GM18868 (cell line): ENCODE data around the gene CYP4F11.
"Not testable (repeated sequence)": the region's sequence is repeated elsewhere in the genome, so short reads cannot be mapped to it uniquely, and the experiment has no call there.

ENCODE experiments used
- ATAC-seq: cut with Tn5 transposase; IDR thresholded peaks from one replicate; pipeline ENCODE4 v1.9.1; 2021; ENCODE audit warnings: mild to moderate bottlenecking, moderate library complexity; ENCODE audit not compliant: unreplicated experiment

Gene CYP4F11, protein sequence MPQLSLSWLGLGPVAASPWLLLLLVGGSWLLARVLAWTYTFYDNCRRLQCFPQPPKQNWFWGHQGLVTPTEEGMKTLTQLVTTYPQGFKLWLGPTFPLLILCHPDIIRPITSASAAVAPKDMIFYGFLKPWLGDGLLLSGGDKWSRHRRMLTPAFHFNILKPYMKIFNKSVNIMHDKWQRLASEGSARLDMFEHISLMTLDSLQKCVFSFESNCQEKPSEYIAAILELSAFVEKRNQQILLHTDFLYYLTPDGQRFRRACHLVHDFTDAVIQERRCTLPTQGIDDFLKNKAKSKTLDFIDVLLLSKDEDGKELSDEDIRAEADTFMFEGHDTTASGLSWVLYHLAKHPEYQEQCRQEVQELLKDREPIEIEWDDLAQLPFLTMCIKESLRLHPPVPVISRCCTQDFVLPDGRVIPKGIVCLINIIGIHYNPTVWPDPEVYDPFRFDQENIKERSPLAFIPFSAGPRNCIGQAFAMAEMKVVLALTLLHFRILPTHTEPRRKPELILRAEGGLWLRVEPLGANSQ

DNA sequence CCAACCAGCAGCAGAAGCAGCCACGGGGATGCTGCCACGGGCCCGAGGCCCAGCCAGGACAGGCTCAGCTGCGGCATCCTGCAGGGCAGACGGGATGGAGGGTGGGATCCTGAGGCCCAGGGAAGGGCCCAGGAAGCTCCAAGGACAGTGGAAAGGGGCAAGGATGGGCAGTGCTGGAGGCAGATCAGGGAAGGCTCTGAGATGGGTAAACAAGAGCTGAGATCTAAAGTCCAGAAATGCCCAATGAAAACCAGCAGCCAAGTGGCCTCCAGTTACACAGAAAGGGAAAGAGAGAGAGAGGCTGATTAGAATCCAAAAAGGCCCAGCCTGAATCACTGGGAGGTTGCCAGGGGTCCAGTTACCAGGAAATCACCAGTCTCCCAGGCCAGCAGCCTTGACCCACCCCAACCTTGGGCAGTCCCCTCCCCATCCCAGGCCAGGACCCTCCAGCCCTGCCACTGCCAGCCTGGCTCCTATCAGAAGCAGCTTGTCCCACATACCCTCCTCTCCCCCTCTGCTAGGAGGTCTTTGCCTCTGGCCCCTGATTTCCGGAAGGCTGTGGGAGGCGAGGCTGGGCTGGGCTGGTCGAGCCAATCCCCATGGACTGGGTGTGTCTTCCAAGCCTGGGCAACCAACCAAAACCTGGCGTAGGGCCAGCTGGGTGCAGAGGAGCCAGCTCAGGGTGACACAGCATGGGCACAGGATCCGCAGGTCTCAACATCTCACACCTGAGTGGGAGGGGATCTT is at the start of gene CYP4F11:
CYP4F11 (minus strand) TSS at position 198 of the 747 bp plus-strand sequence; CDS start at position 77, 121 bp downstream.
- no peak for ATAC-seq

GRCh38 chr19:15979293-15979692 is 45.0 kb upstream of the CYP4F11 start:
- ATAC-seq, result no peak

- no peak for ATAC-seq
Observed at GRCh38 chr19:15977690-15978089, 43.4 kb upstream of the CYP4F11 start.

DNA sequence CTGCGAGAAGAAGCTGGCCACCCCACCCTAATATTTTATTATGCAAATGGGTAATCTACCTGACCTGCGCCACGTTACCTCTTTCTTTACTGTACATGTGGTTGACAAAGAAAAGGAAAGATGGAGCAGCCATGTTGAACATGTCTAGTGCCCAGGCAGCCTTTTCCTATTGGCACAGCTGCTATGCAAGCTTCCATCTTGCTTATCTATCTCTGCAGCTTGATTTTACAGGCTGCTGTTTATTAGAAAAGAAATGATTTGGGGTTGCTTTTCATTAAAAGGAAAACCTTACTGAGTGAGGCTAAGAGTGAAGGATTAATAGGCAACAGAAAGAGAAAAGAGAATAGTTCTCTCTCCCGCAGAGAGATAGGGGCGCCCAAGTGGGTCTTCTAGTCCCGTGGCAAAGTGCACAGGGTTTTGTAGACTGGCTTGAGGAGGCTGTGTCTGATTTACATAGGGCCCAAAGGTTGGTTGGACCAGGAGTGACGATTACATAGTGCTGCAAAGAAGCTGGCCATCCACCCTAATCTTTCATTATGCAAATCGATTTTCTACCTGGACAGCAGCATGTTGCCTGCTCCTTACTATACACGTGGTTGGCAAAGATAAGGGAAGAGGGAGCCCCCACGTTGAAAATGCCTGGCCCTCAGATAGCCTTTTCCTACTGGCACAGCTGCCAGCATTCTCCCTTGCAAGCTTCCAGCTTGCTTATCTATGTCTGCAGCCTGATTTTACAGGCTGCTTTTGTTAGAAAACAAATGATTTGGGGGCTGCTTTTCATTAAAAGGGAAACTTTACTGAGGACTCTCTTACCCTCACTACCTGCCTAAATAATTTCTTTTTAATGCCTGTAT is 42.7 kb upstream of the CYP4F11 start:
- no peak for ATAC-seq

DNA sequence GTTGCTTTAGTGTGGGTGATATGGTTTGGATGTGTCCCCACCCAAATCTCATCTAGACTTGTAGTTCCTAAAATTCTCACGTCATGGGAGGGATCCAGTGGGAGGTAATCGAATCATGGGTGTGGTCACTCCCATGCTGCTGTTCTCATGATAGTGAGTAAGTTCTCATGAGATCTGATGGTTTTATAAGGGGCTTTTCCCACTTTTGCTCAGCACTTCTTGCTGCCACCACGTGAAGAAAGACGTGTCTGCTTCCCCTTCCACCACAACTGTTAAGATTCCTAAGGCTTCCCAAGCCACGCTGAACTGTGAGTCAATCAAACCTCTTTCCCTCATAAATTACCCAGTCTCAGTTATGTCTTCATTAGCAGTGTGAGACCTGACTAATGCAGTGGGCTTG is 40.5 kb upstream of the CYP4F11 start:
- no peak for ATAC-seq

GRCh38 chr19:15972043-15972442 is 37.7 kb upstream of the CYP4F11 start:
- not testable (repeated sequence) for ATAC-seq

GRCh38 chr19:15971224-15971780 is 37.0 kb upstream of the CYP4F11 start:
- ATAC-seq, result no peak

DNA sequence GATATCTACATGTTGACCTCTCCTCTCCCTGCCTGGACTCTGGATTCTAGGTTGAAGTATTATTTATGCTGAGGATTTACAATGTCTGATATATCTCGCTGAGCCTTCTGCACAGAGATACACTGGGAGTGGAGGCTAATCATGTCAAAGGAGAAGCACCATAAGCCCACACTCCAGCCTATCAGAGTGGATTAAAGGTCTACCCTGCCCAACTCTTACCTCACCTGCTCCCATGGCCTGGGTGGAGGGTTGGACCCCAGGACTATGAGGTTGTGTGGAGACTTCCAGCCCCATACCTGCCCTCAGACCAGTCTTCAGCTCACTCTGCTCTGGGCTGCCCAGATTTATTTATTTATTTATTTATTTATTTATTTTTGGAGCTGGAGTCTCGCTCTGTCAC is 29.9 kb upstream of the CYP4F11 start:
- ATAC-seq, result no peak

DNA sequence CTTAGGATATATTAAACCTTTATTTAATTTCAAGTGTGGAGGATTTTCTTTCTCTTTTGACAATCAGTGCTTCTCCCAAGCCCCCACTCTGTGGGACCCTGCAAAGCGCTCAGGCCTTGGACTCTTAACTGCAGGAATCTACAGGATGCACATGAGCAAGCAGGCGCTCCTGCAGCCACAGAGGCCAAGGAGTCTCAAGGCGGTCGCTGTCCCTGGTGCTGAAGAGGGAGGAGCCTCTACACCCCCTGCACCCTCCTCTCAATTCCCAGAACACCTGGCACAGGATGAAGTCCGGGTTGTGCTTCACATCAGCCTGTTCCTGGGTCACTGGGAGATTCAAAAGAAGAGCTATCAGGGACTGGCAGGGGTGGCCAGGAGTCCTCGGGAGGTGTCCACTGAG is 28.0 kb upstream of the CYP4F11 start:
- ATAC-seq, result no peak

DNA sequence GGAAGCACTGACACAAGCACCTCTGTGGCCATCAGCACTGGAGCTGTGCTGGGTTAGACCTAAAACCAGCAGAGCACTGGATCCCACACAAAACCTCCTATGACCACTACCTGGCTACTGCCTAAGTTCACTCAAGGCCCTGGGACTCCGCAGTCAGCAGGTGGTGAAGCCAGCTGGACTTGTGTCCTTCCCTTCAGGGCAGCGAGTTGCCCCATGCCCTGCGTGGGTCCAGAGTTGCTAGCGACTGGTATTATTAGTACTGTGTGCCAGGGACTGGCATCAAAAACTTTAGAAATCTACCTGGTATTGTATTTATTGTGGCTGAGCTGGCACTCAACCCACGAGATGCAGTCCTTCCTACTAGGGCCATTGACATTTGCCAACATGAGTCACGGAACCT is 20.5 kb upstream of the CYP4F11 start:
- ATAC-seq, result no peak

DNA sequence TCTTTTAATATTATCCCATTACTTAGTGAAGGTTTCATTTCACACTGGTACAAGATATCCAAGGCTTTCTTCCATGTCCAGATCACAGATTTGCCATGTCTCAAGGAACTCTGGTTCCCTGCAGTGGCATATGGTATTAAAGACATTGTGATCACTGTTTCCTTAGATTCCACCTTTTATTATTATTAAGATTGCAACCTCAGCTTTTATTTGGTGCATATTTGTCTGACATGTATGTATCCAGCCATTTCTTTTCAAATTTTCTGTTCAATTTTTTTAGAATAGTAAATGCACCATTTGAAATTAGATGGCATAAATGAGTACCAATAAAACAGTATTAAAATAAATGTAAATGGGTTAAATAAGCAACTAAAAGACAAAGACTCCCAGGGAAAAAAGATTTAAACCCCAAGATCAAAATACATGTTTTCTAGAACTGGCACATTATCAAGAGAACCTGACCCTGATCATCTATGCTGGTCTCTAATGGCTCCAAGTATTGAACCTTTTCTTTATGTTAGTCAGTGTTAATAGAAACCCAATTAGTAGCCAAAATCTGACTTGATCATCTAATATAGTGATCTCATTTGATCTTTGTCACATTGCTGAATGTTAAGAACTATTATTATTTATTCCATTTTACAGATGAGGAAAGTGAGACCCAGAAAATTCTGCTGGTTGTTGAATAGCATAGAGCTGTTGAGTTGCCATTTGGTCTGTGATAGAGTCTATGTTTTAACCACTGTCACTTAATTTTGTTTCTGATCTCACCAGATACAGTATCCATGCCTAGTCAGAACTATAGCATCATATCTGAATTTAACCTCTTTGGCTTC is 14.1 kb upstream of the CYP4F11 start, which contains the start of gene OR10H4:
OR10H4 (plus strand) TSS at position 786 of the 836 bp plus-strand sequence; CDS start at position 786, 0 bp downstream.
- no peak for ATAC-seq

- no peak for ATAC-seq
Observed at GRCh38 chr19:15945301-15945700, 11.0 kb upstream of the CYP4F11 start.

DNA sequence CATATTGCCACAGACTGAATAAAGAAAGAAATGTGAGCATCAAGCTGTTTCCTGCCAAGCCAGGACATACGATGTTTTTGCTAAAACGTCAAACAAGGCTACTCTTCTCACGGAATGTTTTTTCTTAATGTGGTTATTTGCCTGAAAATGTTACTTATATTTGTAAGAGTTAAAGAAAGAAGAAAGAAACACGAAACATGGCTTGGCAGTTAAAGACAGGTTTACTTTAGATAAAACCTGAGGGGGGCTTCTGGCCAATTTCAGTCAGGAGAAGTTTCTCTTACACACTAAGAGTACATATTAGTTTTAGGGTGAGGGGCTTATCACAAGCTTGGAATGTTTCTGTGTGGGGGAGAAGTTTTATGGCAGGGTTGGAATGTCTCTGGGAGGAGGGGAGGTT is 10.1 kb upstream of the CYP4F11 start:
- no peak for ATAC-seq

DNA sequence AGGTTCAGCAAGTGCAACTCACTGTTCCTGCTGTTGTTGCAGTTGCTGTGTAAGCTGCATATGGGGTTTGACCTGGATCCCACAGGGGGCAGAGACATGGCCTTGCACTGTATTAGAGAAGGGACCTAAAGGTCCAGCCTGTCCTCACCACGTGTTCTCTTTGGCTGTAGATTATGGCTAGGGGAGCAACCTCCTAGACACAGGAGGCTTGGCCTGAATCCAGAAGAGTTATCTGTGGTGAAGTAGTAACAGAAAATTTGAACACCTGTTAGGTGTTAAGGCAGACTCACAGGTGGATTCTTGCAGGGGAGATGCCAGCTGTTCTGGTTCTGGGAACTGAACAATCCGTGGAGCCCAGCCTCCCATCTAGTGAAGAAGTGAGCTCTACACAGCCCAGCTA is 3.4 kb upstream of the CYP4F11 start:
- ATAC-seq, result no peak

DNA sequence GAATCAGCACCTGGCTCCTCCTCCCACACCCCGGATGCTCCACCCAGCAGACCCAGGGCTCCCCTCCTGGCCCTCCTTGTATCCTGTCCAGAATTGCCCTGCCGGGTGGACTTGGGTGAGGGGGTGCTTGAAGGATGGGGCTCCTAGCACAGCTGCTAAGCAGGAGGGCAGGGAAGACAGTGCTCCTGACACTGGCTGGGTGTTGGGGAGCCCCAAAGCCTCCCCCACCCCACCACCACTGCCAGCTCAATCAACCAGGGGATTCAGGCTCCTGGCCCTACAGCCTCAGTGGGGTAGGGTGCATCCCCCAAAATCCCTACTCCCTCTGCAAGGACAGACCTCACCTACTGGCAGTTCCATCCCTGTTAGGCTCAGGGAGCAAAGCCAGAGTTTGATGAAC is 2.6 kb upstream of the CYP4F11 start:
- no peak for ATAC-seq

GRCh38 chr19:15936173-15936572 is 1.8 kb upstream of the CYP4F11 start:
- no peak for ATAC-seq

DNA sequence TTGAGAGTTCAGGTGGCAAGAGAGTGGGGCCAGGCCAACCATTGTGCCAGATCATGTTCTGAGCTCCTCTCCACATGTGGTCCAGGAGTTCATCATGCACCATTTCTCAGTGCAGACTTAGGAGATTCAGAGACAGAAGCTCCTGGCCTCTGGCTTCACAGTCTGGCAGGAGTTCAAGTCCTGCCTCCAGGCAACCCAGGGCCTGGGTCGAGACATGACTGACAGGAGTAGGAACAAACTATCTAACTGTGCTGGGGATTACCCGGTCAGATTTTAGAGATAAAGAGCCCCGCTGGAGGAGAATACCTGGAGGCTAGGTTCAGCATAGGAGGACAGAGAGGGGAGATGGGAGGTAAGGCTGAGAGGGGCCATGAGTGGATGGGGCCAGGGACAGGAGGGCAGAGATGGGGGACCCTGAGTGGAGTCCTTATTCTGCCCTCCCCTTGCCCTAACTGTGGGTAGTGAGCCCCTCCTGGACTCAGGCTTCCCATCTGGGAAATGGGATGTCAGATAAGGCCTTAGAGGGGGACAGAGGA is 906 bp upstream of the CYP4F11 start:
- ATAC-seq, result no peak

DNA sequence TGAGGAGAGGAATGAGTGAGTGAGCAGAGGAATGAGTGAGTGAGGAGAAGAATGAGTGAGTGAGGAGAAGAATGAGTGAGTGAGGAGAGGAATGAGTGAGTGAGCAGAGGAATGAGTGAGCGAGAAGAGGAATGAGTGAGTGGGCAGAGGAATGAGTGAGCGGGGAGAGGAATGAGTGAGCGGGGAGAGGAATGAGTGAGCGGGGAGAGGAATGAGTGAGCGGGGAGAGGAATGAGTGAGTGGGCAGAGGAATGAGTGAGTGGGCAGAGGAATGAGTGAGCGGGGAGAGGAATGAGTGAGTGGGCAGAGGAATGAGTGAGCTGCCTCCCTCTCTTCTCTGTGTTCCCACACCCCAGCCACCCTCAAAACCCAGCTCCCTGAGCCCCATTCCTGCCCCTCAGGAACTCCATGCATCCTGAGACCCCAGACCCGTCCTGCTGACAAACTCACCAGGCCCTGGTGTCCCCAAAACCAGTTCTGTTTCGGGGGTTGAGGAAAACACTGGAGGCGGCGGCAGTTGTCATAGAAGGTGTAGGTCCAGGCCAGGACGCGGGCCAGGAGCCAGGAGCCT is 483 bp downstream of the CYP4F11 start:
- ATAC-seq, result not testable (repeated sequence)

DNA sequence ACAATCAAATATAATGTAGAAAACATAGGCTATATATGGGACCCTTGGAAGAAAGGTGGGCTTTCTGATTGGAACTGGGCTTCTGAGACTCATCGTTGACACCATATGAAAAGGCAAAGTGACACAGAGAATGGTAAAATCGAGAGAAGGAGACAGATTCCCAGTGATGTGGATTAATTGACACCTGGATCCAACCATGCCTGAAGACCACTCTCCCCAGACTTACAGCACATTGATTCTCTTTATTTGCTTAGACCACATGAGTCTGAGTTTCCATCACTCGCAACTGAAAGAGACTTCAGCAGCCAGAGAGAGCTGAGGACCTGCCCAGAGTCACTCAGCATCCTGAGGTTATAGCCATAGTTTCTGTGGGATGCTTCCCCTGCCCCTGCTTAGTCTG is 6.0 kb downstream of the CYP4F11 start:
- ATAC-seq, result no peak
